Measurements from ENCODE around the gene CYSLTR2.
"Not testable (repeated sequence)": the region's sequence is repeated elsewhere in the genome, so short reads cannot be mapped to it uniquely, and the experiment has no call there.

Gene CYSLTR2

GRCh38 chr13:48678316-48678715, 24.6 kb downstream of the CYSLTR2 start:
- no peak overlapping the region for H3K9ac ChIP-seq (ENCODE audit: low read length)
- H3K27me3 ChIP-seq (ENCODE audit: control insufficient read depth, insufficient read depth, low read length) = no peaks in the 10 kb centered on the region
- H3K27ac ChIP-seq (ENCODE audit: low read depth, low read length) = no peak overlapping the region
- H3K4me1 ChIP-seq (ENCODE audit: control insufficient read depth, insufficient read depth, low read length) = no peaks in the 10 kb centered on the region
- H3K4me3 ChIP-seq (ENCODE audit: low read length) = no peak overlapping the region
- H3K36me3 ChIP-seq (ENCODE audit: control insufficient read depth, insufficient read depth, low read length) = no peaks in the 10 kb centered on the region

DNA sequence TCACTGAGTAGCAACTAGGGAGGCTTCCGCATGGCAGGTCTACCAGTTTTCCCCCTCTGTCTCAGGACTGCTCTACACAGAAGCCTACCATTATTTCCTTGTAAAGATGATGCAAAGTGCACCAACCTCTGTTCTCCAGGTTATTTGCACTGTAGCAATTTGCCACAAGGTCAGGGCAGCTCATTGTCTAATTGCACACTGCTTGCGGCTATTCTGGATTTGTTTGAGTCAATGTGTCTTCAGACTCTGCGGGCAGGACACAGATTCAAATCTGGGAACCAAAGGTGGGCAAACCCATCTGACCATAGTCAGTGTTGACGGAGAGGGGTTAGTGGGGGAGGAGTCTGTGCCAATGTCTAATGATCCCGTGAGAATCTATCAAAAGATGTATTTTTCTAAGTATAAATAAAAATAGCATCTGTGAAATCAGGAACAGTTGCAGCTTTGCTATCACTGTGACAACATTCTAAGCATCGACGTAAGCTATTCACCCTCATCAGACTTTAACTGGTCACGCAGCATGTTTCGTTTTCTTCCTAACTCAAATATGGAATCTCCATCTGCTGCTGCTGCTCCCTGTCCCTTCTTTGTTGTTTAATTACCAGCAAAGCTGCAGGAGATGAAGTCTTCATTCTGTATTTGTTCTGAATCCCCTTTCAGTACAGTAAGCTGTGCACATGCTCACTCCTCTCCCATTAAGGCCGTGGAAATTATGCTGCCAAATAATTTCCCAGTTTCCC, 26.4 kb downstream of the CYSLTR2 start:
- Histone ChIP-seq H3K36me3 (ENCODE audit: control insufficient read depth, insufficient read depth, low read length) (no peaks in the 10 kb centered on the region), H3K4me3 (ENCODE audit: low read length) (no peak overlapping the region), H3K4me1 (ENCODE audit: control insufficient read depth, insufficient read depth, low read length) (no peaks in the 10 kb centered on the region), H3K27ac (ENCODE audit: low read depth, low read length) (no peak overlapping the region), H3K9ac (ENCODE audit: low read length) (no peak overlapping the region), H3K27me3 (ENCODE audit: control insufficient read depth, insufficient read depth, low read length) (no peaks in the 10 kb centered on the region)

- no peak overlapping the region for H3K27ac ChIP-seq (ENCODE audit: low read depth, low read length)
- H3K36me3 ChIP-seq (ENCODE audit: control insufficient read depth, insufficient read depth, low read length) = no peaks in the 10 kb centered on the region
- H3K4me1 ChIP-seq (ENCODE audit: control insufficient read depth, insufficient read depth, low read length) = no peaks in the 10 kb centered on the region
- no peak overlapping the region for H3K4me3 ChIP-seq (ENCODE audit: low read length)
- no peaks in the 10 kb centered on the region for H3K27me3 ChIP-seq (ENCODE audit: control insufficient read depth, insufficient read depth, low read length)
- H3K9ac ChIP-seq (ENCODE audit: low read length) = no peak overlapping the region
Observed at GRCh38 chr13:48680756-48681392, 27.1 kb downstream of the CYSLTR2 start.

GRCh38 chr13:48681905-48682304, 28.2 kb downstream of the CYSLTR2 start:
- Histone ChIP-seq H3K4me1 (ENCODE audit: control insufficient read depth, insufficient read depth, low read length) (peaks cover 3% of the 10 kb centered on the region), H3K9ac (ENCODE audit: low read length) (no peak overlapping the region), H3K4me3 (ENCODE audit: low read length) (no peak overlapping the region), H3K27ac (ENCODE audit: low read depth, low read length) (no peak overlapping the region), H3K36me3 (ENCODE audit: control insufficient read depth, insufficient read depth, low read length) (no peaks in the 10 kb centered on the region), H3K27me3 (ENCODE audit: control insufficient read depth, insufficient read depth, low read length) (no peaks in the 10 kb centered on the region)

DNA sequence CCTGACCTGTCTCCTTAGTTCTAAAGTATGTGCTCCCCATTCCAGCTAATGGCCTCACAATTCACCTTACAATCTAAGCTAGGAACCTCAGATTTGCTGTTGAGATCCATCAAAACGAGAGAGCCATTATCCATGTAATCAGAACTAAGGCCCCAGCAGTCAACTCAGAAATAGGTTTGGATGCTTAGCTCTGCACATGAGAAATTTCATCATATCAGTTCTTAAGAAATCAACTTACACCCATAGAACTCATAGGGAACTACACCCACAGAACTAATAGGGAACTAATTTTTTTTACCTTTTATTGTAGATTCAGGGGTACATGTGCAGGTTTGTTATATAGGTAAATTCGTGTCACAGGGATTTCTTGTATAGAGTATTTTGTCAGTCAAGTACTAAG, 28.7 kb downstream of the CYSLTR2 start:
- Histone ChIP-seq H3K27ac (ENCODE audit: low read depth, low read length) (no peak overlapping the region), H3K4me1 (ENCODE audit: control insufficient read depth, insufficient read depth, low read length) (peaks cover 3% of the 10 kb centered on the region), H3K9ac (ENCODE audit: low read length) (no peak overlapping the region), H3K27me3 (ENCODE audit: control insufficient read depth, insufficient read depth, low read length) (no peaks in the 10 kb centered on the region), H3K4me3 (ENCODE audit: low read length) (no peak overlapping the region), H3K36me3 (ENCODE audit: control insufficient read depth, insufficient read depth, low read length) (no peaks in the 10 kb centered on the region)

DNA sequence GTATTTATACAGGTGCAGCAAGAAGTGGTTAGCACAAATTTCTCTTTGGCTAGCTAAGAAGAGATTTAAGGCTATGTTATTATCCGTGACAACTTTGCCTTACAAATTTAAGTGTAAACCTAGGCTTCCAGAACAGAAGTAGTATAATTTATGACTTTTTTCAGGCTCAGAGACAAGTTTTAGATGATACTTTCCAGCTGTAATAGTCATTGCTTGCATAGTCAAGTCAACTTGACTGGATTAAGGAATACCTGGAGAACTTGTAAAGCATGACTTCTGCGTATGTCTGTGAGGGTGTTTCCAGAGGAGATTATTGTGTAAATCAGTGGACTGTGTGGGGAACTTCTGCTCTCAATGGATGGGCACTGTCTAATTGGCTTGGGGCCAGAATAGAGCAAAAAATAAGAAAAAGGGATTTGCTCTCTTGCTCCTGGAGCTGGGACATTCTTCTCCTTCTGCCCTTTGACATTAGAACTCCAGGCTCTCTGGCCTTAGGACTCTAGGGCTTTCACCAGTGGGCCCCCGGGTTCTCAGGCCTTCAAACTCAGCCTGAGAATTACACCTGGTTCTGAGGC, 33.0 kb downstream of the CYSLTR2 start:
- Histone ChIP-seq H3K9ac (ENCODE audit: low read length) (no peak overlapping the region), H3K4me3 (ENCODE audit: low read length) (no peak overlapping the region), H3K27me3 (ENCODE audit: control insufficient read depth, insufficient read depth, low read length) (no peaks in the 10 kb centered on the region), H3K4me1 (ENCODE audit: control insufficient read depth, insufficient read depth, low read length) (peaks cover 3% of the 10 kb centered on the region), H3K27ac (ENCODE audit: low read depth, low read length) (no peak overlapping the region), H3K36me3 (ENCODE audit: control insufficient read depth, insufficient read depth, low read length) (no peaks in the 10 kb centered on the region)

DNA sequence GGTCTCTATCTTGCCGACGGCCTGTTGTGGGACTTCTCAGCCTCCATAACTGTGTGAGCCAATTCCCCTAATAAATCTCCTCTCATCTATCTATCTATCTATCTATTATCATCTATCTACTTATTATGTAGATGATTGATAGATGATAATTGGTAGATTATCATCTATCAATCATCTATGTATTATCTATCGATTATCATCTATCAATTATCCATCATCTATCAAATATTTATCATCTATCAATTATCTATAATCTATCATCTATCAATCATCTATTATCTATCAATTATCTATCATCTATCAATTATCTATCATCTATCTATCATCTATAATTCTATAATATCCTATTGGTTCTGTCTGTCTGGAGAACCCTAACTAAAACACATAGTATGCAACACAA, 33.5 kb downstream of the CYSLTR2 start:
- Histone ChIP-seq H3K4me1 (ENCODE audit: control insufficient read depth, insufficient read depth, low read length) (peaks cover 3% of the 10 kb centered on the region), H3K9ac (ENCODE audit: low read length) (no peak overlapping the region), H3K4me3 (ENCODE audit: low read length) (no peak overlapping the region), H3K27ac (ENCODE audit: low read depth, low read length) (no peak overlapping the region), H3K27me3 (ENCODE audit: control insufficient read depth, insufficient read depth, low read length) (no peaks in the 10 kb centered on the region), H3K36me3 (ENCODE audit: control insufficient read depth, insufficient read depth, low read length) (no peaks in the 10 kb centered on the region)

DNA sequence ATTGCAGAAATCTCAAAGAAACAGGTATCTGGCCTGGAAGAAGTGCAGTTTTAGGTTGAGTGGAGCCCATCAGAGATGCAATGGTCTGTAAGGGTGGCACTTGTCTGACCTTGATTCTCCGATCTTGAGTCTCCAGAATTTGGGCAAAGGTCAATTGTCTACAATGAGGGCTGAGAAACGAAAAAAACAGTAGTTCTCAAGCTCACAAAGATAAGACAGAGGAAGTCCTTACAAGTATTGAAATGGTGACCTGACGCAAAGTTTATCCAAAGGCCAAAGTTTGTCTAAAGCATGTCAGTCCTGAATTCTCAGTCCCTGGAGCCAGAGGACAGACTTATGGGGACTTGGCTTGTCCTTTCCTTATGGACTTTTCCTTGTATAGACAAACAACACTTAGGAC, 40.3 kb downstream of the CYSLTR2 start:
- Histone ChIP-seq H3K27ac (ENCODE audit: low read depth, low read length) (no peak overlapping the region), H3K27me3 (ENCODE audit: control insufficient read depth, insufficient read depth, low read length) (no peaks in the 10 kb centered on the region), H3K4me1 (ENCODE audit: control insufficient read depth, insufficient read depth, low read length) (no peaks in the 10 kb centered on the region), H3K36me3 (ENCODE audit: control insufficient read depth, insufficient read depth, low read length) (no peaks in the 10 kb centered on the region), H3K9ac (ENCODE audit: low read length) (no peak overlapping the region), H3K4me3 (ENCODE audit: low read length) (no peak overlapping the region)

- Histone ChIP-seq H3K4me1 (ENCODE audit: control insufficient read depth, insufficient read depth, low read length) (no peaks in the 10 kb centered on the region), H3K27ac (ENCODE audit: low read depth, low read length) (no peak overlapping the region), H3K27me3 (ENCODE audit: control insufficient read depth, insufficient read depth, low read length) (no peaks in the 10 kb centered on the region), H3K9ac (ENCODE audit: low read length) (no peak overlapping the region), H3K4me3 (ENCODE audit: low read length) (no peak overlapping the region), H3K36me3 (ENCODE audit: control insufficient read depth, insufficient read depth, low read length) (no peaks in the 10 kb centered on the region)
Observed at GRCh38 chr13:48695776-48696175, 42.0 kb downstream of the CYSLTR2 start.

DNA sequence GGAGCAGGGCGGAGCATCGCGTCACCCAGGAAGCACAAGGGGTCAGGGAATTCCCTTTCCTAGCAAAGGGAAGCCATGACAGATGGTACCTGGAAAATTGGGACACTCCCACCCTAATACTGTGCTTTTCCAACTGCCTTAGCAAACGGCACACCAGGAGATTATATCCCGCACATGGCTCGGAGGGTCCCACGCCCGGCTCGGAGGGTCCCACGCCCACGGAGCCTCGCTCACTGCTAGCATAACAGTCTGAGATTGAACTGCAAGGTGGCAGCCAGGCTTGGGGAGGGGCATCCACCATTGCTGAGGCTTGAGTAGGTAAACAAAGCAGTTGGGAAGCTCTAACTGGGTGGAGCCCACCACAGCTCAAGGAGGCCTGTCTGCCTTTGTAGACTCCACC, 42.9 kb downstream of the CYSLTR2 start:
- H3K9ac ChIP-seq (ENCODE audit: low read length); H3K27me3 ChIP-seq (ENCODE audit: control insufficient read depth, insufficient read depth, low read length); H3K4me1 ChIP-seq (ENCODE audit: control insufficient read depth, insufficient read depth, low read length); H3K4me3 ChIP-seq (ENCODE audit: low read length); H3K36me3 ChIP-seq (ENCODE audit: control insufficient read depth, insufficient read depth, low read length); H3K27ac ChIP-seq (ENCODE audit: low read depth, low read length): not testable (repeated sequence)

GRCh38 chr13:48707405-48707804, 53.7 kb downstream of the CYSLTR2 start:
- Histone ChIP-seq H3K27me3 (ENCODE audit: control insufficient read depth, insufficient read depth, low read length) (no peaks in the 10 kb centered on the region), H3K36me3 (ENCODE audit: control insufficient read depth, insufficient read depth, low read length) (no peaks in the 10 kb centered on the region), H3K4me3 (ENCODE audit: low read length) (no peak overlapping the region), H3K27ac (ENCODE audit: low read depth, low read length) (no peak overlapping the region), H3K4me1 (ENCODE audit: control insufficient read depth, insufficient read depth, low read length) (no peaks in the 10 kb centered on the region), H3K9ac (ENCODE audit: low read length) (no peak overlapping the region)

GRCh38 chr13:48708764-48709163, 55.0 kb downstream of the CYSLTR2 start:
- Histone ChIP-seq H3K27me3 (ENCODE audit: control insufficient read depth, insufficient read depth, low read length) (no peaks in the 10 kb centered on the region), H3K27ac (ENCODE audit: low read depth, low read length) (no peak overlapping the region), H3K36me3 (ENCODE audit: control insufficient read depth, insufficient read depth, low read length) (no peaks in the 10 kb centered on the region), H3K4me3 (ENCODE audit: low read length) (no peak overlapping the region), H3K4me1 (ENCODE audit: control insufficient read depth, insufficient read depth, low read length) (no peaks in the 10 kb centered on the region), H3K9ac (ENCODE audit: low read length) (no peak overlapping the region)

GRCh38 chr13:48709213-48709612, 55.5 kb downstream of the CYSLTR2 start:
- Histone ChIP-seq H3K36me3 (ENCODE audit: control insufficient read depth, insufficient read depth, low read length) (no peaks in the 10 kb centered on the region), H3K27me3 (ENCODE audit: control insufficient read depth, insufficient read depth, low read length) (no peaks in the 10 kb centered on the region), H3K9ac (ENCODE audit: low read length) (no peak overlapping the region), H3K4me3 (ENCODE audit: low read length) (no peak overlapping the region), H3K27ac (ENCODE audit: low read depth, low read length) (no peak overlapping the region), H3K4me1 (ENCODE audit: control insufficient read depth, insufficient read depth, low read length) (no peaks in the 10 kb centered on the region)
